Ishikawa (cell line): Measurements from ENCODE around the gene SARDH.

Experiments
- CEBPB ChIP-seq: IDR thresholded peaks from 2 replicates; pipeline ENCODE4 v1.6.1; 2012
- CREB1 ChIP-seq: IDR thresholded peaks from 2 replicates; pipeline ENCODE4 v1.6.1; 2012; ENCODE audit warnings: low read depth
- EGR1 ChIP-seq: IDR thresholded peaks from 2 replicates; pipeline ENCODE4 v1.6.1; 2012
- EP300 ChIP-seq: IDR thresholded peaks from 2 replicates; pipeline ENCODE4 v1.6.1; 2012; ENCODE audit warnings: borderline replicate concordance
- FOXM1 ChIP-seq: IDR thresholded peaks from 2 replicates; pipeline ENCODE4 v1.6.1; 2012; ENCODE audit warnings: low read depth, borderline replicate concordance
- NFIC ChIP-seq: IDR thresholded peaks from 2 replicates; pipeline ENCODE4 v1.6.1; 2012
- RAD21 ChIP-seq: IDR thresholded peaks from 2 replicates; pipeline ENCODE4 v1.6.1; 2012; ENCODE audit warnings: low read depth
- TAF1 ChIP-seq: IDR thresholded peaks from 2 replicates; pipeline ENCODE4 v1.6.1; 2012; ENCODE audit warnings: low read depth, mild to moderate bottlenecking
- TCF12 ChIP-seq: IDR thresholded peaks from 2 replicates; pipeline ENCODE4 v1.6.1; 2012; ENCODE audit warnings: low read depth
- TEAD4 ChIP-seq: IDR thresholded peaks from 2 replicates; pipeline ENCODE4 v1.6.1; 2012
- YY1 ChIP-seq: IDR thresholded peaks from 2 replicates; pipeline ENCODE4 v1.6.1; 2012; ENCODE audit warnings: low read depth
- ZBTB7A ChIP-seq: IDR thresholded peaks from 2 replicates; pipeline ENCODE4 v1.6.1; 2012; ENCODE audit warnings: low read depth
- TF ChIP-seq, protein P1 (sequence below): IDR thresholded peaks from 2 replicates; pipeline ENCODE4 v1.6.1; 2012
- TF ChIP-seq, protein P2 (sequence below): IDR thresholded peaks from 2 replicates; pipeline ENCODE4 v1.6.1; 2012
- TF ChIP-seq, protein P3 (sequence below): IDR thresholded peaks from 2 replicates; pipeline ENCODE4 v1.6.1; 2012; ENCODE audit warnings: low read depth, mild to moderate bottlenecking

Gene SARDH

DNA sequence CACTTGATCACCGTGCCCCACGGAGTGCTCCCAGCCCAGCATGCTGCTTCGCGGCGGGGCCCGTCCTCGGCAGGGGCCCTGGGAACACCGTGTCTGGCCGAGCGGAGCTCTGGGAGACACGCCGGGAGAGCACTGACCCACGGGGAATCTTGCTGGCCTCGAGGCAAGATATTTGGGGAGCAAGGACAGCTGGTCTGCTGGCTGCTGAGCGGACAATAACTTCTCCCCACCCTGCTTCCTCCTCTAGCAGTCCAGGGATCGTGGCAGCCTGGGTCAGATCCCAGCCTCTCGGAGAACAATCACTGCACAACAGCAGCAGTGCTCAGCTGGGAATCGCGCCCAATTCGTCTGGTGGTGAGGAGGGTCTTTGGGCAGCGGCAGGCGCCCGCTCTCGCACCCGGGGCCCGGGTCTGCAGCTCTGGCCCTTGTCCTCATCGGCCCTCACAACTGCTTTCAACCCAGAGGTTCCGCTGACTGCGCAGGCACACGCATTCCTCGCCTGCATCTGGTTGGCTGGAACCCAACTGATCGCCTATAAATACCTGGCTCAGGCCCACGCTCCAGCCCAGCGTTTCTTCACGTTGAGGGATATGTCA is 58.6 kb downstream of the SARDH start:
- TF ChIP-seq YY1 (no peak), RAD21 (no peak), FOXM1 (no peak), CREB1 (no peak), CEBPB (no peak), TAF1 (no peak), EGR1 (no peak), EP300 (no peak), TEAD4 (no peak), ZBTB7A (no peak), NFIC (no peak), TCF12 (no peak)
- TF ChIP-seq, protein P1, sequence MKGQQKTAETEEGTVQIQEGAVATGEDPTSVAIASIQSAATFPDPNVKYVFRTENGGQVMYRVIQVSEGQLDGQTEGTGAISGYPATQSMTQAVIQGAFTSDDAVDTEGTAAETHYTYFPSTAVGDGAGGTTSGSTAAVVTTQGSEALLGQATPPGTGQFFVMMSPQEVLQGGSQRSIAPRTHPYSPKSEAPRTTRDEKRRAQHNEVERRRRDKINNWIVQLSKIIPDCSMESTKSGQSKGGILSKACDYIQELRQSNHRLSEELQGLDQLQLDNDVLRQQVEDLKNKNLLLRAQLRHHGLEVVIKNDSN = no peak
- TF ChIP-seq, protein P2, sequence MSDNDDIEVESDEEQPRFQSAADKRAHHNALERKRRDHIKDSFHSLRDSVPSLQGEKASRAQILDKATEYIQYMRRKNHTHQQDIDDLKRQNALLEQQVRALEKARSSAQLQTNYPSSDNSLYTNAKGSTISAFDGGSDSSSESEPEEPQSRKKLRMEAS = no peak
- TF ChIP-seq, protein P3, sequence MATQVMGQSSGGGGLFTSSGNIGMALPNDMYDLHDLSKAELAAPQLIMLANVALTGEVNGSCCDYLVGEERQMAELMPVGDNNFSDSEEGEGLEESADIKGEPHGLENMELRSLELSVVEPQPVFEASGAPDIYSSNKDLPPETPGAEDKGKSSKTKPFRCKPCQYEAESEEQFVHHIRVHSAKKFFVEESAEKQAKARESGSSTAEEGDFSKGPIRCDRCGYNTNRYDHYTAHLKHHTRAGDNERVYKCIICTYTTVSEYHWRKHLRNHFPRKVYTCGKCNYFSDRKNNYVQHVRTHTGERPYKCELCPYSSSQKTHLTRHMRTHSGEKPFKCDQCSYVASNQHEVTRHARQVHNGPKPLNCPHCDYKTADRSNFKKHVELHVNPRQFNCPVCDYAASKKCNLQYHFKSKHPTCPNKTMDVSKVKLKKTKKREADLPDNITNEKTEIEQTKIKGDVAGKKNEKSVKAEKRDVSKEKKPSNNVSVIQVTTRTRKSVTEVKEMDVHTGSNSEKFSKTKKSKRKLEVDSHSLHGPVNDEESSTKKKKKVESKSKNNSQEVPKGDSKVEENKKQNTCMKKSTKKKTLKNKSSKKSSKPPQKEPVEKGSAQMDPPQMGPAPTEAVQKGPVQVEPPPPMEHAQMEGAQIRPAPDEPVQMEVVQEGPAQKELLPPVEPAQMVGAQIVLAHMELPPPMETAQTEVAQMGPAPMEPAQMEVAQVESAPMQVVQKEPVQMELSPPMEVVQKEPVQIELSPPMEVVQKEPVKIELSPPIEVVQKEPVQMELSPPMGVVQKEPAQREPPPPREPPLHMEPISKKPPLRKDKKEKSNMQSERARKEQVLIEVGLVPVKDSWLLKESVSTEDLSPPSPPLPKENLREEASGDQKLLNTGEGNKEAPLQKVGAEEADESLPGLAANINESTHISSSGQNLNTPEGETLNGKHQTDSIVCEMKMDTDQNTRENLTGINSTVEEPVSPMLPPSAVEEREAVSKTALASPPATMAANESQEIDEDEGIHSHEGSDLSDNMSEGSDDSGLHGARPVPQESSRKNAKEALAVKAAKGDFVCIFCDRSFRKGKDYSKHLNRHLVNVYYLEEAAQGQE = no peak

DNA sequence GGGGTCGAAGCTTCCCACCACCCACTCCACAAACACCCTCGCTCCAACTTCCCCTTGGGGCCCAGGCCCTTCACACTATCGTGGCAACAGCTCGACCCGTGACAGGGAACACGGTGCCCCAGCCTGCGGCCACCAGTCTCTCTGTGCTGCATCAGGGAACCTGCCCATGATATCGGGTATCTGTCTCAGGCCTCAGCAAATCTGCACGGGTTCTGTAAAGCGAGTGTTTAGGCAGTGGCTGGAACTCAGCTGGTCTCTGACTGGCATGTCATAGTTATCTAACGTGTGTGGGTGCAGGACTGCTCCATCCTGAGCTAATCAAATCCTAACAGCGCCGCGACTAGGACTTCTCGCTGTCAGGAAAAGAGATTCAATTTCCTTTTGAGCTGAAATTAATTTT is 59.1 kb downstream of the SARDH start:
- no peak for TF ChIP-seq ZBTB7A
- no peak for TF ChIP-seq TAF1
- TF ChIP-seq, protein P1 = no peak
- TF ChIP-seq CEBPB = no peak
- TF ChIP-seq TEAD4 = no peak
- TF ChIP-seq YY1 = no peak
- no peak for TF ChIP-seq CREB1
- no peak for TF ChIP-seq RAD21
- TF ChIP-seq, protein P2 = no peak
- no peak for TF ChIP-seq EGR1

DNA sequence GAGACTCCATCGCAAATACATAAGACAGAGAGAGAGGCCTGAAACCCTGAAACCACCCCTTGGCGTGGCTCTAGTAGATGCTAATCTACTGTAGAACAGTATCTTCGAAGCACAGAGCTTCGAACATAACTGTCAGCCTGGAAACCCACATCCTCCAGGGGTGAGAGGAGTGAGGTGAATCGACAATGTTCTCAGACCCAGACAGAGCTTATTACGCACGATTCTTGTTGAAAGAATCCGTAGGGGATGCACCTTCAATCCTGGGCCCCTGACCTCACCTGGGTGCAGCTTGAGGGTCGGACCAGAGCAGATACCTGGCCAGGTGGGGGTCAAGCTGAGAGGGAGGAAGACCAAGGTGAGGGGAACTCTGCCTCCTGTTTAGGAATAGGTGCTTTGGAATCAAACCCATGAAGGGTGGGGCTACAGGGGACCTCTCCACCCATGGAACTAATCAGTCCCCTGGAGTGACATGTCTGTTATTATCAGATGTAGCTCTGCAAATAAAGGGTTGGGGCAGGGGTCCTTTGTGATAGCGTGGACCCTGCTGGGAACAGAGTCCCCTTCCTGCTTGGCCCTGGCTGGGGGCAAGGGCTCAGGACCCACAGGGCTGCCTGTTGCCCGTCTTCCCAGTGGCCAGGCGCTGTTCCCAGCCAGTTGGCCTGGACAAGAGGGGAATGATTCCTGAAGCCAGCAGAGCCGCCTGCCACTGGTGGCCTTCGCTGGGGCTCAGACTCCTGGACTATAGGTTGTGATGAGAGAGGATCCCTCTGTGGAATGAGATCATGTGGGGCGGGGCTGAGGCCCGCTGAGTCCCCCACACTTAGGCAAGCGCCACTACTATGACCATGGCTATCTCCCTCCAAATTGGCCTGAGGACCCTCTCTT is 60.8 kb downstream of the SARDH start:
- TF ChIP-seq YY1 (no peak), FOXM1 (no peak), ZBTB7A (no peak), TAF1 (no peak), CREB1 (no peak), EP300 (no peak), RAD21 (no peak), CEBPB (no peak), EGR1 (no peak), TCF12 (no peak), NFIC (no peak), TEAD4 (no peak)
- TF ChIP-seq, protein P1 = no peak
- TF ChIP-seq, protein P2 = no peak
- TF ChIP-seq, protein P3 = no peak

DNA sequence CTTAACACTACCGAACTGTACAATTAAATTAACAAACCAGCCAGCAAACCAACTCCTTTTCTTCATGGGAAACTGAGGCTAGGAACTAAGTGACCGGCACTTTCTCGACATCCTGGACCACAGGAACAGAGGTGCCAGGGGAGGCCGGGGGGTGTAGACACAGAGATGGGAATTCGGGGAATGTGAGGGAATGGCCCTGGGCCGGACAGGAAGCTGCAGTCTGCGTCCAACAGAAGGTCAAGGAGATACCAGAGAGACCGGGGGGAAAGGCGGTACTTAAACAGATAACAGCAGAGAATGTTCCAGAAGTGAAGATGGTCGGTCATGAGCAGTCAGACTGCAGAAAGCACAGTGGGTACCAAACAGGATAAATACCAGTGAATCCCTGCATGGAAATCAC is 61.7 kb downstream of the SARDH start:
- TF ChIP-seq CREB1 (no peak), TCF12 (no peak), FOXM1 (no peak), YY1 (no peak), ZBTB7A (no peak), CEBPB (no peak), TAF1 (no peak)
- TF ChIP-seq, protein P3 = no peak
